Activated CD4-positive, alpha-beta T cell treated with anti-CD3 and anti-CD28 coated beads, Interleukin-2, amount 50 U/mL, for 24 hours (primary cell): ENCODE data around the gene TSPAN1.
A peak's percentile ranks its signal among the peaks of the same experiment; 100 is the strongest.

Source experiments
- DNase-seq, 2 donors: peaks; one replicate each; pipeline ENCODE4 v3.0.0-alpha.2; 2020; ENCODE audit warnings: low read depth in 1 of 2, low spot score in 1 of 2

Gene TSPAN1, protein sequence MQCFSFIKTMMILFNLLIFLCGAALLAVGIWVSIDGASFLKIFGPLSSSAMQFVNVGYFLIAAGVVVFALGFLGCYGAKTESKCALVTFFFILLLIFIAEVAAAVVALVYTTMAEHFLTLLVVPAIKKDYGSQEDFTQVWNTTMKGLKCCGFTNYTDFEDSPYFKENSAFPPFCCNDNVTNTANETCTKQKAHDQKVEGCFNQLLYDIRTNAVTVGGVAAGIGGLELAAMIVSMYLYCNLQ

GRCh38 chr1:46174448-46175231 is at the start of gene TSPAN1:
TSPAN1 (plus strand) TSS chr1:46175087; CDS start chr1:46181108, 6,021 bp downstream.
- no peak for DNase-seq

- no peak for DNase-seq
Measured at GRCh38 chr1:46128344-46128743, 46.5 kb upstream of the TSPAN1 start.

GRCh38 chr1:46130121-46130520 is 44.8 kb upstream of the TSPAN1 start:
- DNase-seq: no peak

DNA sequence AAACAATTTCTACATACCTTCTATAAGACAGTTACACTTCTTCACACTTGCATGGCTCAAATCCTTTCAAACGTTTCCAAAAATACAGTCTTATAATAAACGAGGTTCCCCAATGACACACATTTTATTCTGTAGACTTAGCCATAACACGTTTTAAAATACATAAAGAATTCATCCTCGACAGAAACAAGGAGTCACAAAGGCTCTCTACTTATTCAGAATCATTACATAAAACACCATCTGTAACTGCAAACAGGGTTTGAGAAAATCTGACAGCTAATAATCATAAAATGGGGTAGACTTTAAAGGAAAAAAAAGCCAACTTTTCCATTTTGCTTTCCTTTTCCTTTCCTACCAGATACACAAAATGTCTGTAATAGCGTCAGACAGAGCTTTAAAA is 44.3 kb upstream of the TSPAN1 start:
- no peak for DNase-seq

DNA sequence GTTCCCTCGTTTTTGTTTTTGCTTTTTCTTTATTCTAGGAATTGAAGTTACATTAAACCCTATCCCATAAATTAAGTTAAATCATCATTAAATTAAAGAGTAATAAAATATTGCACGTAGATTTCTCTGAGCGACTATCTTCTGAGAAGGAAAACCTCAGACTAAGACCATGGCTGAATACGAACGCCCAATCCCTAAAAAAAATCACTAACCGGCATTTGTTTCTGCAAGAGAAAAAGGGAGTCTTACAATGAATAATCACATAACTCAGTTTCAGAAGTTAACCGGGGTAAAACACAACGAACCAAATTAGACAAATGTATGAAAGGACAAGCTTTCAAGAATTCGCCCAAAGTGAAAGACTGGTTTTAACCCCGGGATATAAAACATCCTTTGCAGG is 43.8 kb upstream of the TSPAN1 start:
- DNase-seq: no peak

DNA sequence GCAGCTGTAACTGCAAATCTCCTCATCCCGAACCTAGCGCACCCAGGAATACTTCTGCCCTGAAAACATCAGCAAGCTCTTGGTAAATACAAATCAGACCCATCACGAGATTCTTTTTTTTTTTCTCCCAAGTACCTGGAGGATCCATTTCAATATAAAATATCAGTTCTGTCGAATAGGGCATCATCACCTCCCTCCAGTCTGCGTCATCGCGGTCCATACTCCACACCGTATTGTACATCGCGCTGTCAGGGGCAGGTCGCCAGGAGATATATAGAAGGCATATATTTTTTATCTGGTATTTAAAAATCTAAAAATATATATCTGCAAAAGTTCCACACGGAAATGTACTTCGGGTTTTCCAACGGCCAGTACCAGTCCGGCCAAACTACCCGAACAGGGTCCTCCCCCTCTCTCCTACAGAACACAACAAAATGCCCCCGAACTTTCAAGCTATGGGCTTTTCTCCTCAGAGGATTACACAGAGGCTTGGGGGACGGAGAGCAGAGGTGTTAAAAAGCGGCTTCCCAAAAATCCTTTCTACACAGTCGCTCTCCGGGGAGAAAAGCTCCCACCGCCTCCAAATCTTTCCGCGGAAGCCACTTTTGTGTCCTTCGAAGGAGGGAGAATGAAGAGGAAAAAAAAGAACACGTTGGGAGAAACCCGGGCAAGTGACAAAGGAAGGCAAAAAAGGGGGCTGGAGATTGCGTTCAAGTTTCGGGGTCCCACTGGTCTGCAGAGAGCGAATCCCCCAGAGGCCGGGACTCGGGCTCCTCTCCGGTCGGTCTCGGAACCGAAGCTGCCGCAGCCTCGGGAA is 43.0 kb upstream of the TSPAN1 start:
- DNase-seq: peak in 1 of 2 donors; percentile 1

- peak; percentile 74 to 88 for DNase-seq
Measured at GRCh38 chr1:46132529-46133180, 42.2 kb upstream of the TSPAN1 start, which contains the start of gene PIK3R3. PIK3R3 (minus strand) TSS chr1:46132629; CDS start chr1:46131952, 677 bp downstream.

- DNase-seq: no peak
Measured at GRCh38 chr1:46133181-46133658, 41.7 kb upstream of the TSPAN1 start.

GRCh38 chr1:46133781-46134350 is 41.0 kb upstream of the TSPAN1 start:
- no peak for DNase-seq

- DNase-seq: no peak
Measured at GRCh38 chr1:46134660-46135331, 40.1 kb upstream of the TSPAN1 start.

DNA sequence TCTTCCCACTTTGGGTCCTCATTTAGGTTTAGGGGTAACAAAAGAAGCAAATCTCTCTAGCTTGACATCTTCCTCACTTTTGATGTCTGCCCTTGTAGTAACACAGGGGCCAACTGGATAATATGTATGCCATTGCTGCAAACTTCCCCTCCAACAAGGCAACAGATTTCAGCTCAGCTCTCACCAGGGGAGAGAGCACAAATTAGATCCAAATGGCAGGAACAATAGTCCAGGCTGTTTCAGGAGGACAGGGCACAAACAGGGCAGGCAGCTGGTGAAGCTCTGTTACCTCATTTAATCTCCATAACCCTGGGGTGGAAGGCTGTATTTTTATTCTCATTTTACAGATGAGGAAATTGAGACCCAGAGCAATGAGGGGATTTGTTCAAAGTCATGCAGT is 38.2 kb upstream of the TSPAN1 start:
- DNase-seq: no peak

- no peak for DNase-seq
Measured at GRCh38 chr1:46137916-46138315, 37.0 kb upstream of the TSPAN1 start.

- DNase-seq: no peak
Measured at GRCh38 chr1:46148318-46148717, 26.6 kb upstream of the TSPAN1 start.

DNA sequence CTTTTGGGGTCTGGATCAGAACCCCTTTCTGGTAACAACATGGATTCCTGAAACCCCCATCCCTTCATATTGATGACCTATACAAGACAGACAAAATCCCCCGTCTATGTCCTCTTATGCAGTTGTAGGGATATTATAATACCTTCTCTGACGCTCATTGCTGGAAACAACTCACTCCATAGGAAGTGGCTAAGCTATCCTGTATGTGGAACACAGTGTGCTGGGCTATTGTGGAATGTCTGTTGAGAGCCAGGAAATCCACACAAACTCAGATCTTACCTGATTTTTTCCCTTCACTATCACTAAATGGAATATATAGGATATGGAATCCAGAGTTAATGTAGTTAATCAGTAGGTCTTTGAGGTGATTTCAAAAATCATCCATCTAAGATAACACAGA is 24.8 kb upstream of the TSPAN1 start:
- DNase-seq: no peak

DNA sequence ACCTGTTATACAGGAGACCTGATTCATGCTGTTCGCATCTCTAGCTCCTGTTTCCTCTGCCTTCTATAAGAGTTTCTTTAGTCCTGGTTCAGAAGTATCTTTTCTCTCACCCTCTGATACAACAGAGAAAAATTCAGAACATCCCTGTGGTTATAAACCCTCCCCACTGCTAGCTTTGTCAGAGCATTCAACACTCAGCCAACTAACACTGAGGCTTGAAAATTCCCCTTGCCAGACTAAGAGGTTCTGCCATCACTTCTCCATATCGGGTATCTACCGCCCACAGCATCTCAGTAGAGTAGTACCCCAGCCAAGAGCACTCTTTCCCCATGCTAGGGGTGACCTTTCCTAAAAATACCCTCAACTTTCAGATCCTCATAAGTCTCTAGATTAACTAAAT is 22.9 kb upstream of the TSPAN1 start:
- no peak for DNase-seq

GRCh38 chr1:46153228-46153627 is 21.7 kb upstream of the TSPAN1 start:
- no peak for DNase-seq

DNA sequence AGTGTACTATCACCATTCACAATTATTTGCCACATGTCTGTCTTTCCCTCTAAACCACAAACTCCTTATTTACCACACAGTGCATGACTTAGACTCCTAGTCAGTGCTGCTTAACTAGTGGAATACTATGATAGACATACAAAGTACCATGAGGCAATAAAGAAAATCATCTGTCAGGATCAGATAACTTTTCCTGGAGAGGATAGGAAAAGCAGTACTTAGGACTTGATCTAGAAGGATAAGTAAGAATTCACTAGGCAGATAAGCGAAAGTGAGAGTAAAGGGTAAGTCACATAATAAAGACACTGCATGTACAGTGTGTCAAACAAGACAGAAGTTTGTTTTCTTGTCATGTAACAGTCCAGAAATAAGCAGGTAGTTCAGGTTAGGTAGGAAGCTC is 21.2 kb upstream of the TSPAN1 start:
- no peak for DNase-seq

DNA sequence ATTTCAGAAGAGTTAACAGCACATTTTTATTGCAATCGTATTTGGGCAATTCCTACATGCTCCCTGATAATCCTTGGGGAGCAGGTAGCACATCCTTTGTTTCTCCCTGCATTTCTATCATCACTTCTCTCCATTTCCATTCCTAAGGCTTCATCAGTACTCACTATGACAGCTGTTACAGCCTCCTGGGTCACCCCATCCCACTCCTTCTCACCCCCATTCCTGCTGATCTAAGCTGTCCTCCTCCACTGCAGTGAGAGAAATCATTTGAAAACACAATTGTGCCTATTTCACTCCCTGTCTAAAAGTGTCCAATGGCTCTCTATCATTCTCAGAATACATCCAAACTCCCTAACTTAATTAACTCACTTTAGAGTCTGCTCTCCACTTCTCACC is 17.0 kb upstream of the TSPAN1 start:
- DNase-seq: no peak

- no peak for DNase-seq
Measured at GRCh38 chr1:46158312-46159281, 16.3 kb upstream of the TSPAN1 start.
